Gastroesophageal sphincter (tissue), 3 donors: ENCODE data around the gene MCC.

Experiments
- POLR2A ChIP-seq, 2 donors: fragments of 450-650 bp; IDR thresholded peaks; one replicate each; pipeline ENCODE4 v1.6.1; 2017; ENCODE audit warnings: antibody characterized with exemption in 2 of 2, mild to moderate bottlenecking in 2 of 2, moderate library complexity in 1 of 2
- TF ChIP-seq, protein P1 (sequence below), 4 experiments: fragments of 200-600 bp in 2 of 4; fragments of 450-650 bp in 2 of 4; sonication (generic) in 1 of 4; IDR thresholded peaks; one replicate each; pipeline ENCODE4 v1.5.1; 2017 to 2019; ENCODE audit warnings: antibody characterized with exemption in 4 of 4, mild to moderate bottlenecking in 2 of 4, moderate library complexity in 2 of 4

DNA sequence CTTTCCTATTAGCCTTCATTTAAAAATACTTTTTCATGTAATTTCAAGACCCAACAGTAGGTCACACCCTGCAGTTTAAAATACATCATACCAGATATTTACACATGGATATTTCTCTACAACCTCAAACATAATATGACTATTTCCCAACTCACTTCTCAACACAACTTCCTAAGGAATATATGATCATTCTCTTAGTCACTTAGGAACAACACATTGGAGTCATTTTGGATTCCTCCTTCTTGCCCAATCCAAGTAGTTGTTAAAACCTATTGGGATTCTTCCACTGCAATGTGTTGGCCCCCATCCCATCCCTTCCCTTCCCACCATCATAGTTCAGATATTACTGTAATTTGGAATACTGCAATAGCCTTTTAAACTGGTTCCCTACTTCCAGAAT is 366.2 kb downstream of the MCC start:
- TF ChIP-seq, protein P1, sequence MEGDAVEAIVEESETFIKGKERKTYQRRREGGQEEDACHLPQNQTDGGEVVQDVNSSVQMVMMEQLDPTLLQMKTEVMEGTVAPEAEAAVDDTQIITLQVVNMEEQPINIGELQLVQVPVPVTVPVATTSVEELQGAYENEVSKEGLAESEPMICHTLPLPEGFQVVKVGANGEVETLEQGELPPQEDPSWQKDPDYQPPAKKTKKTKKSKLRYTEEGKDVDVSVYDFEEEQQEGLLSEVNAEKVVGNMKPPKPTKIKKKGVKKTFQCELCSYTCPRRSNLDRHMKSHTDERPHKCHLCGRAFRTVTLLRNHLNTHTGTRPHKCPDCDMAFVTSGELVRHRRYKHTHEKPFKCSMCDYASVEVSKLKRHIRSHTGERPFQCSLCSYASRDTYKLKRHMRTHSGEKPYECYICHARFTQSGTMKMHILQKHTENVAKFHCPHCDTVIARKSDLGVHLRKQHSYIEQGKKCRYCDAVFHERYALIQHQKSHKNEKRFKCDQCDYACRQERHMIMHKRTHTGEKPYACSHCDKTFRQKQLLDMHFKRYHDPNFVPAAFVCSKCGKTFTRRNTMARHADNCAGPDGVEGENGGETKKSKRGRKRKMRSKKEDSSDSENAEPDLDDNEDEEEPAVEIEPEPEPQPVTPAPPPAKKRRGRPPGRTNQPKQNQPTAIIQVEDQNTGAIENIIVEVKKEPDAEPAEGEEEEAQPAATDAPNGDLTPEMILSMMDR (IDR thresholded peaks at IDR 0.05): no peak
- TF ChIP-seq POLR2A (IDR thresholded peaks at IDR 0.05): no peak
